A549 (cell line): Measurements from ENCODE around the gene RSPH6A. TPM values are rescaled to one million over a fixed set of nuclear protein-coding genes. Genes with fewer than 3 reads are reported as not detected.

Source experiments
- ATAC-seq, 2 experiments: fragments of 200-7000 bp in 1 of 2; fragments of >200 bp in 1 of 2; cut with Nextera tagmentation in 1 of 2; cut with Tn5 transposase in 1 of 2; 3 replicates each; pipeline versions ENCODE4 v1.8.0 to v1.9.1; 2018 to 2020; ENCODE audit warnings: mild to moderate bottlenecking in 1 of 2, moderate library complexity in 1 of 2
- CTCF ChIA-PET: fragments of 300-600 bp; sonication (Branson Sonifier 250); formaldehyde crosslinking; extraction: SDS; loops from one replicate; lab custom pipeline; 2021; ENCODE audit warnings: antibody characterized with exemption, inconsistent platforms; lab: Yijun Ruan, JAX
- POLR2A ChIA-PET: fragments of 350-600 bp; formaldehyde crosslinking; extraction: SDS; loops from one replicate; lab custom pipeline; 2021; ENCODE audit warnings: antibody characterized with exemption, inconsistent platforms; lab: Yijun Ruan, JAX
- DNase-seq, 2 experiments: peaks; one replicate each; pipeline versions ENCODE4 v3.0.0 to v3.0.0-alpha.2; 2011 to 2016; ENCODE audit warnings: low read depth in 1 of 2, low spot score in 1 of 2
- FAIRE-seq: peaks from 2 replicates; lab custom pipeline; 2011; peaks lifted over from hg19 to GRCh38; lab: Jason Lieb, UNC
- H3K27ac ChIP-seq, 2 experiments: fragments of >200 bp; sonication (Bioruptor Twin); formaldehyde crosslinking; 3 replicates each; pipeline ENCODE4 v1.5.1; 2016 to 2017
- H3K4me1 ChIP-seq: fragments of >200 bp; sonication (Bioruptor Twin); formaldehyde crosslinking; 3 replicates; pipeline ENCODE4 v1.6.1; 2016
- H3K4me2 ChIP-seq: fragments of >200 bp; sonication (Bioruptor Twin); formaldehyde crosslinking; 3 replicates; pipeline ENCODE4 v1.6.1; 2016
- H3K4me3 ChIP-seq: fragments of >200 bp; sonication (Bioruptor Twin); formaldehyde crosslinking; 3 replicates; pipeline ENCODE4 v1.5.1; 2016
- H3K9me3 ChIP-seq: fragments of >200 bp; sonication (Bioruptor Twin); formaldehyde crosslinking; 3 replicates; pipeline ENCODE4 v1.6.1; 2016
- CEBPB ChIP-seq, 2 experiments: fragments of >200 bp in 1 of 2; sonication (Bioruptor Twin) in 1 of 2; formaldehyde crosslinking in 1 of 2; IDR thresholded peaks; 2 replicates each; pipeline ENCODE4 v1.6.1; 2012 to 2016
- EHF ChIP-seq: fragments of 250-450 bp; sonication (Bioruptor Pico); IDR thresholded peaks from 2 replicates; pipeline ENCODE4 v1.5.0; 2020; ENCODE audit warnings: mild to moderate bottlenecking
- EHMT2 ChIP-seq: fragments of 200-600 bp; sonication (generic); IDR thresholded peaks from 2 replicates; pipeline ENCODE4 v1.6.1; 2016; ENCODE audit warnings: antibody characterized with exemption, low read depth, mild to moderate bottlenecking, moderate library complexity
- FOXS1 ChIP-seq: fragments of 250-450 bp; sonication (Bioruptor Pico); IDR thresholded peaks from 2 replicates; pipeline ENCODE4 v1.5.0; 2020; ENCODE audit warnings: mild to moderate bottlenecking, moderate library complexity
- HDAC2 ChIP-seq: fragments of 200-600 bp; sonication (generic); IDR thresholded peaks from 2 replicates; pipeline ENCODE4 v1.6.1; 2016
- HOXB5 ChIP-seq: fragments of 250-450 bp; sonication (Bioruptor Pico); IDR thresholded peaks from 2 replicates; pipeline ENCODE4 v1.5.0; 2020; ENCODE audit warnings: mild to moderate bottlenecking, moderate library complexity
- JUNB ChIP-seq: fragments of >200 bp; sonication (Bioruptor Twin); formaldehyde crosslinking; IDR thresholded peaks from 2 replicates; pipeline ENCODE4 v1.6.1; 2016
- KDM5A ChIP-seq: fragments of 200-600 bp; sonication (generic); IDR thresholded peaks from 2 replicates; pipeline ENCODE4 v1.6.1; 2016; ENCODE audit warnings: antibody characterized with exemption, mild to moderate bottlenecking
- MAFK ChIP-seq: fragments of 450-650 bp; IDR thresholded peaks from 2 replicates; pipeline ENCODE4 v1.6.1; 2014; ENCODE audit not compliant: partially characterized antibody
- MYC ChIP-seq: IDR thresholded peaks from 2 replicates; pipeline ENCODE4 v1.6.1; 2012; ENCODE audit warnings: mild to moderate bottlenecking, inconsistent platforms, low read length, improper control_type of control experiment, borderline replicate concordance
- PHF8 ChIP-seq: fragments of 200-600 bp; sonication (generic); IDR thresholded peaks from 2 replicates; pipeline ENCODE4 v1.6.1; 2016; ENCODE audit warnings: low read depth, mild to moderate bottlenecking, antibody characterized with exemption, moderate library complexity, borderline replicate concordance
- POLR2A ChIP-seq: IDR thresholded peaks from 2 replicates; pipeline ENCODE4 v1.6.1; 2012; ENCODE audit warnings: mild to moderate bottlenecking, low read length
- RARB ChIP-seq: fragments of 250-450 bp; sonication (Bioruptor Pico); IDR thresholded peaks from 2 replicates; pipeline ENCODE4 v1.8.0; 2021; ENCODE audit warnings: mild to moderate bottlenecking, moderate library complexity
- RFX5 ChIP-seq: fragments of 450-650 bp; IDR thresholded peaks from 2 replicates; pipeline ENCODE4 v1.7.1; 2014; ENCODE audit warnings: antibody characterized with exemption, mild to moderate bottlenecking, moderate library complexity
- SMC3 ChIP-seq: fragments of >200 bp; sonication (Bioruptor Twin); formaldehyde crosslinking; IDR thresholded peaks from 3 replicates; pipeline ENCODE4 v1.6.1; 2018; ENCODE audit warnings: inconsistent platforms
- TP53 ChIP-seq: fragments of 250-450 bp; sonication (Bioruptor Pico); IDR thresholded peaks from 2 replicates; pipeline ENCODE4 v1.5.0; 2021; ENCODE audit warnings: mild to moderate bottlenecking, moderate library complexity
- ZFP36 ChIP-seq: fragments of 450-650 bp; IDR thresholded peaks from 2 replicates; pipeline ENCODE4 v1.6.1; 2014; ENCODE audit warnings: borderline replicate concordance; ENCODE audit not compliant: partially characterized antibody
- ZNF302 ChIP-seq: fragments of 250-450 bp; sonication (Bioruptor Pico); IDR thresholded peaks from 2 replicates; pipeline ENCODE4 v1.9.0; 2021; ENCODE audit warnings: inconsistent platforms, mild to moderate bottlenecking, moderate library complexity
- WGBS: methylation state at CpG from one replicate; pipeline ENCODE4 v1.1.6; 2017; ENCODE audit errors: missing lambda C conversion rate; 5-methylcytosine and 5-hydroxymethylcytosine counted together
- polyA plus RNA-seq, 4 experiments: library from polyadenylated mRNA; depleted of rRNA in 3 of 4; stranded (reverse); fragments of >200 nt; fragmentation: RNase III in 1 of 4; extraction: RNeasy Plus Mini Kit Qiagen cat#74134 plus additional on column Dnase treatment in 1 of 4; gene quantifications; 2 replicates in 3 of 4; 3 replicates in 1 of 4; pipeline ENCODE4 v1.2.3, GENCODE V29; 2011 to 2017
- TF ChIP-seq, protein P1 (sequence below): fragments of 450-650 bp; IDR thresholded peaks from 2 replicates; pipeline ENCODE4 v1.6.1; 2014; ENCODE audit warnings: antibody characterized with exemption
- TF ChIP-seq, protein P2 (sequence below): fragments of 150-350 bp; IDR thresholded peaks from 2 replicates; pipeline ENCODE4 v1.6.1; 2014; ENCODE audit warnings: low read depth, mild to moderate bottlenecking, low read length
- TF ChIP-seq, protein P3 (sequence below): fragments of 250-450 bp; sonication (Bioruptor Pico); IDR thresholded peaks from 2 replicates; pipeline ENCODE4 v1.5.0; 2020; ENCODE audit warnings: low read depth, mild to moderate bottlenecking, moderate library complexity
- TF ChIP-seq, protein P4 (sequence below): fragments of 200-600 bp; sonication (generic); IDR thresholded peaks from 2 replicates; pipeline ENCODE4 v1.6.1; 2016; ENCODE audit warnings: antibody characterized with exemption, mild to moderate bottlenecking, moderate library complexity
- TF ChIP-seq, protein P5 (sequence below): fragments of 250-450 bp; sonication (Bioruptor Pico); IDR thresholded peaks from 2 replicates; pipeline ENCODE4 v1.5.0; 2021; ENCODE audit warnings: mild to moderate bottlenecking, moderate library complexity, borderline replicate concordance

The RSPH6A gene
- polyA plus RNA-seq, 2 of the 4 experiments (the other 2 are of a cell fraction), result not detected

DNA sequence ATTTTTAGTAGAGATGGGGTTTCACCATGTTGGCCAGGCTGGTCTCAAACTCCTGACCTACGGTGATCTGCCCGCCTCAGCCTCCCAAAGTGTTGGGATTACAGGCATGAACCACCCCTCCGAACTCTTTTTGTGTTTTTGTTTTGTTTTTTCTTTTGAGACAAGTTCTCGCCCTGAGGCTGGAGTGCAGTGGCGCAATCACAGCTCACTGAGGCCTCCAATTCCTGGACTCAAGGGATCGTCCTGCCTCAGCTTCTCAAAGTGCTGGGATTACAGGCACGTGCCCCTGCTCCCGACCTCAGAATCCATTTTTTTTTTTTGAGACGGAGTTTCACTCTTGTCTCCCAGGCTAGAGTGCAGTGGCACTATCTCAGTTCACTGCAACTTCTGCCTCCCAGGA is 57.4 kb downstream of the RSPH6A start:
- Histone ChIP-seq H3K4me3 (no peak overlapping the region), H3K4me2 (no peak overlapping the region), H3K4me1 (0 out of 3 replicates have a peak, but pooled peaks cover 3% of the 10 kb centered on the region), H3K27ac (no peak overlapping the region), H3K9me3 (no peaks in the 10 kb centered on the region)
- ChIA-PET CTCF (interaction anchor here (1.0 to 74.3 kb wide), 5 partner anchors 10 to 65 kb away, joined by 3 to 2204 read pairs (median 96); partner anchors contain the start of genes DMPK, DMWD, QPCTL and RSPH6A), POLR2A (interaction anchor here (1.0 kb wide), 1 partner anchor 41 kb away, joined by 3 read pairs; no protein-coding TSS in a partner anchor)
- no peak for ATAC-seq
- no peak for TF ChIP-seq HOXB5 (CRISPR knock-in tag)
- 0 out of 4 replicates have a peak, but pooled peaks of 1 of the 2 experiments have one; percentile 17 for TF ChIP-seq CEBPB (IDR thresholded peaks at IDR 0.05)
- DNase-seq, result no peak
- FAIRE-seq, result no peak
- 79% methylated on average over 9 of the region's 9 CpGs for WGBS

DNA sequence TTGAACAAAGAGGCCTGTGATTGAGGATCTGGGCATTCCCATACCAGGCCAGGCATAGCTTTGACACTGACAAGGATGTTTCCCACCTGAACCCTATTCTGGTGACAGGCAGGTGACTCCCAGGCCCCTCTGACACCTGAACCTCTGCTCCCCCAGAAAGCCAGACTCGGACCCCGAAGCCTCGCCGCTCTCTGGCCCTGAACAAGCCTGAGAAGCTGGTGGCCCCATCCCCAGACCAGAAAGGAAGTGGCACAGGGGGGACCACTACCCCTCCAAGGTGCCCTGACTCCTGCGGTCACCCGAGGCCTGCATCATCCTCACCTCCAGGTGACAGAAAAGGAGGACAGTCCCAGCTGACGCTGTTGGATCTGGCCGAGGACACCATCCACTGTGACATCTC is 60.8 kb downstream of the RSPH6A start:
- FAIRE-seq (no peak), DNase-seq (no peak), ATAC-seq (no peak)
- WGBS, result 87% methylated on average over 8 of the region's 8 CpGs
- Histone ChIP-seq H3K4me3 (no peak overlapping the region), H3K4me2 (no peak overlapping the region), H3K9me3 (no peaks in the 10 kb centered on the region), H3K4me1 (0 out of 3 replicates have a peak, but pooled peaks cover 6% of the 10 kb centered on the region), H3K27ac (no peak overlapping the region)
- ChIA-PET CTCF (interaction anchor here (0.6 to 74.3 kb wide), 7 partner anchors 9 to 315 kb away, joined by 4 to 2204 read pairs (median 21); partner anchors contain the start of genes DMPK, DMWD, QPCTL and RSPH6A), POLR2A (interaction anchor here (0.6 to 1.7 kb wide), 2 partner anchors 15 to 23 kb away, joined by 5 to 10 read pairs; partner anchors contain the start of genes FBXO46 and SIX5)
- TF ChIP-seq, protein P1, sequence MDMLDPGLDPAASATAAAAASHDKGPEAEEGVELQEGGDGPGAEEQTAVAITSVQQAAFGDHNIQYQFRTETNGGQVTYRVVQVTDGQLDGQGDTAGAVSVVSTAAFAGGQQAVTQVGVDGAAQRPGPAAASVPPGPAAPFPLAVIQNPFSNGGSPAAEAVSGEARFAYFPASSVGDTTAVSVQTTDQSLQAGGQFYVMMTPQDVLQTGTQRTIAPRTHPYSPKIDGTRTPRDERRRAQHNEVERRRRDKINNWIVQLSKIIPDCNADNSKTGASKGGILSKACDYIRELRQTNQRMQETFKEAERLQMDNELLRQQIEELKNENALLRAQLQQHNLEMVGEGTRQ, result no peak
- TF ChIP-seq RFX5 (no peak), SMC3 (no peak), EHMT2 (no peak), POLR2A (no peak), CEBPB (IDR thresholded peaks at IDR 0.05) (no peak), EHF (CRISPR knock-in tag) (no peak), ZNF302 (CRISPR knock-in tag) (no peak)
- TF ChIP-seq, protein P2, sequence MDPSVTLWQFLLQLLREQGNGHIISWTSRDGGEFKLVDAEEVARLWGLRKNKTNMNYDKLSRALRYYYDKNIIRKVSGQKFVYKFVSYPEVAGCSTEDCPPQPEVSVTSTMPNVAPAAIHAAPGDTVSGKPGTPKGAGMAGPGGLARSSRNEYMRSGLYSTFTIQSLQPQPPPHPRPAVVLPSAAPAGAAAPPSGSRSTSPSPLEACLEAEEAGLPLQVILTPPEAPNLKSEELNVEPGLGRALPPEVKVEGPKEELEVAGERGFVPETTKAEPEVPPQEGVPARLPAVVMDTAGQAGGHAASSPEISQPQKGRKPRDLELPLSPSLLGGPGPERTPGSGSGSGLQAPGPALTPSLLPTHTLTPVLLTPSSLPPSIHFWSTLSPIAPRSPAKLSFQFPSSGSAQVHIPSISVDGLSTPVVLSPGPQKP, result no peak

DNA sequence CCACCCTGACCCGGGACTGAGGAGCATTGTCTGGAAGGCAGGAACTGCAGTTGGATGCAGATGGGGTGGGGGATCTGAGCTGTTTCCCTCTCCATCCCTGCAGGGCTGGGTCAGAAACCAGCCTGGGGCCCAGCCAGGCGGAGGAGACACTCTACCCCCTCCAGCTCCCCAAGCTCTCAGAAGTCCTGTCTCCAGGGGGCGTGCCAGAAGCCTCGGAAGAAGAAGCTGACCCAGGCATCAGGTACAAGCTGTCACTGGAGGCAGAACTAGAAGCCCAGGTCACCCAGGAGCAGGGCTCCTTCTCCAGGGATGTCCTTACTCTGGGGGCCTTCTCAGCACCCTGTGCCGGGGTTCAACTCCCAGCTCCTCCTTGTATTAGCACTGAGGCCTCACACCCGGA is 61.6 kb downstream of the RSPH6A start:
- no peaks in the 10 kb centered on the region for H3K9me3 ChIP-seq
- peak; percentile 23 to 56; a peak in 3 of 6 replicates for ATAC-seq
- no peak overlapping the region for H3K27ac ChIP-seq
- DNase-seq, result no peak
- POLR2A ChIA-PET, result interaction anchor here (0.6 to 1.7 kb wide), 2 partner anchors 16 to 29 kb away, joined by 4 to 10 read pairs; partner anchors contain the start of genes DMPK and SIX5
- H3K4me1 ChIP-seq, result 0 out of 3 replicates have a peak, but pooled peaks cover 6% of the 10 kb centered on the region
- no peak overlapping the region for H3K4me2 ChIP-seq
- FAIRE-seq, result no peak
- no peak overlapping the region for H3K4me3 ChIP-seq
- CTCF ChIA-PET, result interaction anchor here (0.6 to 74.3 kb wide), 9 partner anchors 9 to 84 kb away, joined by 3 to 2204 read pairs (median 7); partner anchors contain the start of genes DMPK, DMWD, QPCTL and RSPH6A
- WGBS, result 65% methylated on average over 6 of the region's 6 CpGs
- TF ChIP-seq SMC3, result no peak
- TF ChIP-seq KDM5A, result no peak
- no peak for TF ChIP-seq PHF8
- no peak for TF ChIP-seq HDAC2
- TF ChIP-seq POLR2A, result no peak
- TF ChIP-seq TP53 (CRISPR knock-in tag), result no peak
- no peak for TF ChIP-seq MYC
- TF ChIP-seq, protein P1, result no peak
- TF ChIP-seq FOXS1 (CRISPR knock-in tag), result no peak
- TF ChIP-seq, protein P3, sequence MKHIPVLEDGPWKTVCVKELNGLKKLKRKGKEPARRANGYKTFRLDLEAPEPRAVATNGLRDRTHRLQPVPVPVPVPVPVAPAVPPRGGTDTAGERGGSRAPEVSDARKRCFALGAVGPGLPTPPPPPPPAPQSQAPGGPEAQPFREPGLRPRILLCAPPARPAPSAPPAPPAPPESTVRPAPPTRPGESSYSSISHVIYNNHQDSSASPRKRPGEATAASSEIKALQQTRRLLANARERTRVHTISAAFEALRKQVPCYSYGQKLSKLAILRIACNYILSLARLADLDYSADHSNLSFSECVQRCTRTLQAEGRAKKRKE, result no peak
- TF ChIP-seq, protein P4, sequence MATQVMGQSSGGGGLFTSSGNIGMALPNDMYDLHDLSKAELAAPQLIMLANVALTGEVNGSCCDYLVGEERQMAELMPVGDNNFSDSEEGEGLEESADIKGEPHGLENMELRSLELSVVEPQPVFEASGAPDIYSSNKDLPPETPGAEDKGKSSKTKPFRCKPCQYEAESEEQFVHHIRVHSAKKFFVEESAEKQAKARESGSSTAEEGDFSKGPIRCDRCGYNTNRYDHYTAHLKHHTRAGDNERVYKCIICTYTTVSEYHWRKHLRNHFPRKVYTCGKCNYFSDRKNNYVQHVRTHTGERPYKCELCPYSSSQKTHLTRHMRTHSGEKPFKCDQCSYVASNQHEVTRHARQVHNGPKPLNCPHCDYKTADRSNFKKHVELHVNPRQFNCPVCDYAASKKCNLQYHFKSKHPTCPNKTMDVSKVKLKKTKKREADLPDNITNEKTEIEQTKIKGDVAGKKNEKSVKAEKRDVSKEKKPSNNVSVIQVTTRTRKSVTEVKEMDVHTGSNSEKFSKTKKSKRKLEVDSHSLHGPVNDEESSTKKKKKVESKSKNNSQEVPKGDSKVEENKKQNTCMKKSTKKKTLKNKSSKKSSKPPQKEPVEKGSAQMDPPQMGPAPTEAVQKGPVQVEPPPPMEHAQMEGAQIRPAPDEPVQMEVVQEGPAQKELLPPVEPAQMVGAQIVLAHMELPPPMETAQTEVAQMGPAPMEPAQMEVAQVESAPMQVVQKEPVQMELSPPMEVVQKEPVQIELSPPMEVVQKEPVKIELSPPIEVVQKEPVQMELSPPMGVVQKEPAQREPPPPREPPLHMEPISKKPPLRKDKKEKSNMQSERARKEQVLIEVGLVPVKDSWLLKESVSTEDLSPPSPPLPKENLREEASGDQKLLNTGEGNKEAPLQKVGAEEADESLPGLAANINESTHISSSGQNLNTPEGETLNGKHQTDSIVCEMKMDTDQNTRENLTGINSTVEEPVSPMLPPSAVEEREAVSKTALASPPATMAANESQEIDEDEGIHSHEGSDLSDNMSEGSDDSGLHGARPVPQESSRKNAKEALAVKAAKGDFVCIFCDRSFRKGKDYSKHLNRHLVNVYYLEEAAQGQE, result no peak
- TF ChIP-seq ZFP36, result no peak
- no peak for TF ChIP-seq MAFK
- TF ChIP-seq JUNB, result no peak
- TF ChIP-seq, protein P5, sequence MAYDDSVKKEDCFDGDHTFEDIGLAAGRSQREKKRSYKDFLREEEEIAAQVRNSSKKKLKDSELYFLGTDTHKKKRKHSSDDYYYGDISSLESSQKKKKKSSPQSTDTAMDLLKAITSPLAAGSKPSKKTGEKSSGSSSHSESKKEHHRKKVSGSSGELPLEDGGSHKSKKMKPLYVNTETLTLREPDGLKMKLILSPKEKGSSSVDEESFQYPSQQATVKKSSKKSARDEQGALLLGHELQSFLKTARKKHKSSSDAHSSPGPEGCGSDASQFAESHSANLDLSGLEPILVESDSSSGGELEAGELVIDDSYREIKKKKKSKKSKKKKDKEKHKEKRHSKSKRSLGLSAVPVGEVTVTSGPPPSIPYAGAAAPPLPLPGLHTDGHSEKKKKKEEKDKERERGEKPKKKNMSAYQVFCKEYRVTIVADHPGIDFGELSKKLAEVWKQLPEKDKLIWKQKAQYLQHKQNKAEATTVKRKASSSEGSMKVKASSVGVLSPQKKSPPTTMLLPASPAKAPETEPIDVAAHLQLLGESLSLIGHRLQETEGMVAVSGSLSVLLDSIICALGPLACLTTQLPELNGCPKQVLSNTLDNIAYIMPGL (CRISPR knock-in tag), result no peak
- TF ChIP-seq RARB (CRISPR knock-in tag), result no peak
